ENCODE data around the gene NRTN. TPM values are rescaled to one million over a fixed set of nuclear protein-coding genes. Genes with fewer than 3 reads are reported as not detected.
"Not testable (repeated sequence)": the region's sequence is repeated elsewhere in the genome, so short reads cannot be mapped to it uniquely, and the experiment has no call there.

Gene NRTN
- total RNA-seq, 1 donor from 2014 or later: not detected

DNA sequence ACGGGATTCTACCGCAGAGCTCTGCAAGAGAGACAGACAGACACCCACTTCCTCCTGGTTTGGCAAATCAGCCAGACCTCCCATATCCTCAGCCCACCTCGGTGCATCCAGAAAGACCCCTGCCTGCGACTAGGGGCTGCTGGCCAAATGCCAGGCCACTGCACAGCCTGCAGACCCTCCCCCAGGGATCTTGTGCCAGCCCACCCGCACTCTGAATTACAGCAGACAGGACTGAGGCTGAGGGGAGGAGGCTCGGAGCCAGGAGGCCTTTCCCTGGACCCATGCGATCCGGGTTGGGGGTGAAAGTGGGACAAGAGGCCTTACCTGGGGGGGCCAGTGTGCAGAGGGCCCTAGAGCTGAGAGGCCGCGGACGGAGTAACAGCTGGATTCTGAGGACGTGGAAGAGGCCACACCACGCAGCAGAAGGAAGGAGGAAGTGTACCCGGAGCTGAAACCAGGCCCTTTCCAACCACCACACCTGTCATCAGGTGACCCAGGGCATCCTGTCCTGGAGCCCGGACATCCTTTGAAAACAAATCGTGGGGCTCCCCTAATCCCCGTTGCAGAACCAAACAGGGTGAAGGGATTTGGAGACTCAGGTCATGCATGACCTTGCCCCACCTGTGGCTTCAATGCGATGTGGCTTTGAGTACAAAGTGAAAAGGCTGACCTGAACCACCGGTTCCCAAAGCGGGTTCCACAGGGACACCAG is 33.6 kb downstream of the NRTN start:
- DNase-seq: no peak

DNA sequence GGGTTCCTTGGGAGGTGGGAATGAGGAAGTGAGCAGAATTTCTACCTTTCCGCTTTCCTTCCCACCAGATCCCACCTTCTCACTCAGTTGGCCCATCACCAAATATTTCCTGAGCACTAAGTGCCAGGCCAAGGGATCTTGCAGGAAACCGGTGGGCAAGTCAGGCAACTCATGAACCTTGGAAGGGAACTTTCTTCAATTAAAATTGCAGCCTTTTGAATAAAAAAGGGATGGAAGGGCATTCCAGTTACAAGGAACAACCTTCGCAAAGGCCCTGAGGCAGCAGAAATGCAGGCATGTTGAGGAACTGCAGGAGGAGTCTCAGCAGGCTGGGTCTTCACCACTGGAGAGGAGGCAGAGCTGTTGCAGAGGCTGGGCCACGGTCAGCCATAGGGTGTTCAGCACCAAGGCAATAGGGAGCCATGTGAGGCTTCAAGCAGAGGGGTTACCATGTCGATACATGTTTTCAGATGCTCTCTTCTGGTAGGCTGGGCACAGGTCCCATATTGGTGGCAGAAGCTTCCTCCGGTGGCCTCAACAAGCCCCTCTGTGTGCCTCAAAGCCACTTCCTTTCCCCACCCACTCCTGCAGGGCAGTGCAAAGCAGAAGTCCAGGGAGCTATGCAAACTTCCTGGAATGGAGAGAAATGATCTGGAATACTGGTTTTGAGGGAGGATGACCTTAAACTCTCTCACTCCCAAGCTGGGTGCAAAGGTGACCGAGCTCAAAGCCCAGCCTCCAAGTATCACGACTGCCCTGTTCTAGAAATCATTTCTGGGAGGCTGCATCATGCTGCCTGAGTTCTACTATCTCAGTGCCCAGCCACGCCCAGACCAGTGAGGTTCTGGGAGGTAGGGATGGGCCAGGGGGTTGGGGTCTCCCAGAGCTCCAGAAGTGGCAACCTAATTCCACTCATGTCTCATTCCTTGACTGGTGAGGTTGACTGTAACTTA is 34.5 kb downstream of the NRTN start, which contains the start of gene FUT6:
Gene FUT6, minus strand, starts transcription at position 638 of the 953 bp plus-strand sequence. CDS start 7,135 bp downstream, outside the sequence.
- no peak for DNase-seq

- DNase-seq: not testable (repeated sequence)
Measured at GRCh38 chr19:5841735-5842111, 36.9 kb downstream of the NRTN start.

GRCh38 chr19:5843295-5843927 is 38.5 kb downstream of the NRTN start:
- DNase-seq: no peak

DNA sequence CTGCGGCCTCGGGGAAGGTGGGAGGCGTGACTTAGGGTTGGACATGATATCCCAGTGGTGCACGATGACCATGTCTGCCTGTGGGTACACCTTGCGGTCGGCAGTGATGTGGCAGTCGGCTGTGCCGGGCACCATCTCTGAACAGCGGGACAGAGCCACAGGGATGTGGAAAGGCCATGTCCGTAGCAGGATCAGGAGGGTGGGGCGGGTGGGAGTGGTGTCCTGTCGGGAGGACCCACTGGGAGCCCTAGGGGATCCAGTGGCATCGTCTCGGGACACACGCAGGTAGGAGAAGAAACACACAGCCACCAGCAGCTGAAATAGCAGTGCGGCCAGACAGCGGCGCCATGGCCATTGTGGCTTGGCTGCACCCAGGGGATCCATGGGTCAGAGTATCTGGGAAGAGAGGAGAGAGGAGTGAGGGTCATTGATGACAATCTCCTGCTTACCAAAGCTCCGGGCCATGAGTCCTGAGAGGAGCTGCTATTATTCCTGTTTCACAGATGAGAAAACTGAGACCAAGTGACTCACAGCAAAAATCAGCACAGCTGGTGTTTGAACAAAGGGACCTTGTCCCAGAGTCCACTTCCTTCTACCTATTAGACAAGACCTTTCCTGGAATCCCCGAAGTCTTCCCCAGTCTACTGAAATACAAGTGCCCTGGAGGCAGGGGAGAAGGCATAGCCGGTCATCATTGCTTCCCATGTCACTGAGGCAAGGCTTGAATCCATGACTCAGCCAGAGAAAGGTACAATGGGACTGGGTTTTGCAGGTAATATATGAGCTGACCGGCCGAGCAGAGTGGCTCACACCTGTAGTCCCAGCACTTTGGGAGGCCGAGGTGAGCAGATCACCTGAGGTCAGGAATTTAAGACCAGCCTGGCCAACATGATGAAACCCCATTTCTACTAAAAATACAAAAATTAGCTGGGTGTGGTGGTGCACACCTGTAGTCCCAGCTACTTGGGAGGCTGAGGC is 39.9 kb downstream of the NRTN start:
- DNase-seq: no peak

GRCh38 chr19:5847846-5848245 is 43.0 kb downstream of the NRTN start:
- DNase-seq: not testable (repeated sequence)

DNA sequence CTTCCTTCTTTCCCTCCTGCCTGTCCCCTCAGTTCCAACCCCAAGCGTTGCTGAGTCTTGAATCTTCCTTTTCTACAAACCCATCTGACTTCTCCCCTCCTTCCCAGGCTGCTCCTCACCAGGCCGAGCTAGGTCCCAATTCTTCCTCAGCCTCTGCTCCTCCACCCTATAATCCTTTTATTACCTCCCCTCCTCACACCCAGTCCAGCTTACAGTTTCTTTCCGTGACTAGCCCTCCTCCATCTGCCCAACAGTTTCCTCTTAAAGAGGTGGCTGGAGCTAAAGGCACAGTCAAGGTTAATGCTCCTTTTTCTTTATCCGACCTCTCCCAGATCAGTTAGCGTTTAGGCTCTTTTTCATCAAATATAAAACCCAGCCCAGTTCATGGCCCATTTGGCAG is 43.8 kb downstream of the NRTN start:
- not testable (repeated sequence) for DNase-seq

- no peak for DNase-seq
Measured at GRCh38 chr19:5850189-5850588, 45.3 kb downstream of the NRTN start.

GRCh38 chr19:5850743-5851293 is 46.0 kb downstream of the NRTN start:
- no peak for DNase-seq

DNA sequence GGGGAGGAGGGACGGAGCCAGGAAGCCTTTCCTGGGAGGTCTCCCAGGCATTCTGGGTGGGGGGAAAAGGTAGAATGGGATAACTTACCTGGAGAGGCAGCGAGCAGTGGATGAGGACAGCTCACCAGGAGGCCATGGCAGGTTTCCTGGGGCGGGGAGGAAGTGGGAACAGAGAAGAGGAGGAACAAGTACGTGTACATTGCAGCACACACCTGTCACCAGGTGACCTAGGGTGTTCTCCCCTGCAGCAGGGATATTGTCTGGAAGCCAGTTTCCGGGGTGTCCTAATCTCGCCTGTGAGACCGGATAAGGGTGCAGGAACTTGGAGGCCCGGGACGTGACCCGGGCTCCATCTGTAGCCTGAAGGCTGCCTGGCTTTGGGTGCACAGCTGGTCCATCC is 46.4 kb downstream of the NRTN start, which contains the start of gene FUT3:
Gene FUT3, minus strand, starts transcription at position 148 of the 400 bp plus-strand sequence.
- no peak for DNase-seq

GRCh38 chr19:5854121-5854520 is 49.3 kb downstream of the NRTN start:
- DNase-seq: not testable (repeated sequence)

DNA sequence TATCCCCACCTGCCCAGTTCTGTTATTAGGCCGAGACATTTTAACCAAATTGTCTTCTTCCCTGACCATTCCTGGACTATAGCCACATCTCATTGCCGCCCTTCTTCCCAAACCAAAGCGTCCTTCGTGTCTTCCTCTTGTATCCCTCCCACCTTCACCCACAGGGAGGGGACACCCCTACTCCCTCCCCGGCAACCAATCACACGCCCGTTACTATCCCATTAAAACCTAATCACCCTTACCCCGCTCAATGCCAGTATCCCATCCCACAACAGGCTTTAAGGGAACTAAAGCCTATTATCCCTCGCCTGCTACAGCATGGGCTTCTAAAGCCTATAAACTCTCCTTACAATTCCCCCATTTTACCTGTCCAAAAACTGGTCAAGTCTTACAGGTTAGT is 50.3 kb downstream of the NRTN start:
- DNase-seq: not testable (repeated sequence)

DNA sequence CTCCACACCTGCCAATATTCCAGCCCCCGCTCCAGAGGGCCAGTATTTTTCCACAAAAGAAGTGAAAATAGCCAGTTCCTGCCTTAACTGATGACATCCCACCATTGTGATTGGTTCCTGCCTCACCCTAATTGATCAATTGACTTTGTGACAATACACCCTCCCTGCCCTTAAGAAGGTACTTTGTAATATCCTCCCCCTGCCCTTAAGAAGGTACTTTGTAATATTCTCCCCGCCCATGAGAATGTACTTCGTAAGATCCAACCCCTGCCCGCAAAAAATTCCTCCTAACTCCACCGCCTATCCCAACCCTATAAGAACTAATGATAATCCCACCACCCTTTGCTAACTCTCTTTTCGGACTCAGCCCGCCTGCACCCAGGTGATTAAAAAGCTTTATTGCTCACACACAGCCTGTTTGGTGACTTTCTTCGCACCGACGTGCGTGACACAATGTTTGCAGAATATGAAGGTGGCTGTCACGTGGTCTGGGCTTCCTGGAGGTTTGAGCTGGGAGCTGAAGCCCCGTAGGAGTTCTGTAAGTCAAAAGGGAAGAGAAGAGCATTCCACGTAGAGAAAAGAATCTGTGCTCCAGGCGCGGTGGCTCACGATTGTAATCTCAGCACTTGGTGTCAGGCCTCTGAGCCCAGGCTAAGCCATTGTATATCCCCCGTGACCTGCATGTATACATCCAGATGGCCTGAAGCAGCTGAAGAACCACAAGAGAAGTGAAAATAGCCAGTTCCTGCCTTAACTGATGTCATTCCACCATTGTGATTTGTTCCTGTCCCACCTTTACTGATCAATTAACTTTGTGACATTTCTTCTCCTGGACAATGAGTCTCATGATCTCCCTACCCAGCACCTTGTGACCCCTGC is 52.6 kb downstream of the NRTN start:
- DNase-seq: no peak

DNA sequence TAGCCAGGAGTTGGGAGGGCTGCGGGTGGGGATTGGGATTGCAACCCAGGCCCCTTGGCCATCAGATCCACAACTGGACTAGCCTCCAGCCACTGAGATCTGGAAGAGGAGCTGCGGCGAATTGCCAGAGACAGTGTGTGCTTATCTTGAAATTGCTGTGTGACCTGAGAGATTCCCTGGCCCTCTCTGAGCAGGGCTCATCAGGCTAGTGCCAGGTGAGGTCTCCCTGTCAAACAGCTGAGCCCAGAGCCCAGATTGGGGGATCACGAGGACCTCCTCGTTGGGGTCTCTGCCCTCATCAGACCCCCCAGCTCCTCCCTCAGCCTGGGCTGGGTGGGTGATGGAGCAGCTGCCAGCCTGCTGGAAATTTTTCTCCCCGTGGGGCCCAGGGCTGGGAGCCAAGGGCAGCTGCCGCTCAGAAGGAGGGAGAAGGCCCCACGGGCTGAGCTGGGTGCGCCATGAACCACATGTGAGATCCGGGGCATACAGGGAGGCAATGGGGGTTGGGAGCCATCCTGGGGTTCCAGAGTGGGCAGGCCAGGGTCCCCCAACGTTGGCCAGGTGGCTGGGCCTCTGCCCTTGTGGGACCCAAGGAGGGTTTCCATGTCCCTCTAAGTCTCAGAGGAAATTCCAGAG is 58.3 kb downstream of the NRTN start:
- no peak for DNase-seq

- no peak for DNase-seq
Measured at GRCh38 chr19:5864013-5864720, 59.3 kb downstream of the NRTN start.

DNA sequence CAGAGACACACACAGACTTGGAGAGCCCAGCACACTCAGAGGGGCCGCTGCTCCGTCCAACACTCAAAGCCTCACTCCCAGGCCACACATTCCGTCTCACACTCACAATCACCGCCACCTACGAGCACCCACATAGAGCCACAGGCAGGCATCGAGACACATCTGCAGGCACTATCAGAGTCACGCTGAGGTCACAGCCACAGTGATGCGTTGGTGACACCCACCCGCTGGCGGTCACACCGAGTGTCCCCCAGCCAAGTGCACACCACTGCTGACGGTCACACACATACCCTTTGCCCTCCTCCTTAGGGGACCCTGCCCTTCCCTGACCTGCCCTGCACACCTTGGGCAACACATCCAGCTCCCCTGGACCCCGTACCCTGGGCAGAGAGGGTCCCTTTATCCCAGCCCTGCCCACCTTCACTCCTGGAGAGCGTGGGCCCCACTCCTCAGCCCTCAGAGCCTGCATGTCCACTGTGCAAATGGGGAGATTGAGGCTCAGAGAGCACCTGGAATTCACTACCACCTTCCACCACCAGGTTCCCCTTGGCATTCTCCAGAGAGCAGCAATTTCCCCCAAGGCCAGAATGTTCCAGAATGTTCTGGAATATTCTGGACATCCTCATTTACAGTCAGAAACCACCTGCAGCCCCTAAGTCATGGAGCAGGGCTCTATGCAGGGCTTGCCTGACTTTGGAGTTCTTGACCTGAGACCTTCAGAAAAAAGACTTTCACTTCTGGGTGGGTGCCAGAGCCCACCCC is 60.0 kb downstream of the NRTN start:
- no peak for DNase-seq

DNA sequence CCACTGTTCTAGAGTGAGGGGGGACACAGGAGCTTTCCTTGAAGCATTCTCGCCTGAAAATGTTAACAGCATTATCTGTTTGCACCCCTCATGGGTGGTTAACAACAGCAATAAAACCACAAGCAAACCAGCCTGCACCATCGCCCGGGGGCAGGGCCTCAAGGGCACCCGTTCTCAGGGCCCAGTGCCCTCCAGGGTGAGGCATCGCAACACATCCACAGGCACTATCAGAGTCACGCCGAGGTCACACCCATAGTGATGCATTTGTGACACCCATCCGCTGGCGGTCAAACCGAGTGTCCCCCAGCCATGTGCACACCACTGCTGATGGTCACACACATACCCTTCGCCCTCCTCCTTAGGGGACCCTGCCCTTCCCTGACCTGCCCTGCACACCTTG is 60.9 kb downstream of the NRTN start:
- no peak for DNase-seq
